GM19099 (cell line): ENCODE results near the gene HRC.

Experiments
- POLR2A ChIP-seq: IDR thresholded peaks from 3 replicates; pipeline ENCODE4 v1.6.1; 2011; ENCODE audit warnings: low read depth; ENCODE audit not compliant: insufficient read length; ENCODE audit errors: extremely low read depth

HRC gene

GRCh38 chr19:49155005-49155819 lies at the start of gene HRC:
Gene HRC (minus strand): TSS chr19:49155396. CDS start chr19:49155237, 159 bp downstream.
- TF ChIP-seq POLR2A = no peak

- no peak for TF ChIP-seq POLR2A
These were observed 45.8 kb upstream of the HRC start for GRCh38 chr19:49201042-49201441.

GRCh38 chr19:49200238-49200862 lies 45.2 kb upstream of the HRC start:
- no peak for TF ChIP-seq POLR2A

GRCh38 chr19:49196527-49197240 lies 41.5 kb upstream of the HRC start:
- no peak for TF ChIP-seq POLR2A

- TF ChIP-seq POLR2A = no peak
These were observed 39.2 kb upstream of the HRC start for GRCh38 chr19:49194408-49194807.

- TF ChIP-seq POLR2A = no peak
These were observed 38.7 kb upstream of the HRC start for GRCh38 chr19:49193822-49194394.

GRCh38 chr19:49190781-49191180 lies 35.6 kb upstream of the HRC start:
- TF ChIP-seq POLR2A = no peak

- no peak for TF ChIP-seq POLR2A
These were observed 34.1 kb upstream of the HRC start for GRCh38 chr19:49189259-49189658.

- TF ChIP-seq POLR2A = no peak
These were observed 33.5 kb upstream of the HRC start for GRCh38 chr19:49188626-49189200.

- no peak for TF ChIP-seq POLR2A
These were observed 30.9 kb upstream of the HRC start for GRCh38 chr19:49186108-49186507.

GRCh38 chr19:49182848-49183375 lies 27.7 kb upstream of the HRC start:
- TF ChIP-seq POLR2A = no peak

GRCh38 chr19:49180659-49181058 lies 25.5 kb upstream of the HRC start:
- no peak for TF ChIP-seq POLR2A

- TF ChIP-seq POLR2A = no peak
These were observed 18.0 kb upstream of the HRC start for GRCh38 chr19:49173198-49173597.

GRCh38 chr19:49168421-49168820 lies 13.2 kb upstream of the HRC start:
- no peak for TF ChIP-seq POLR2A
